Subcutaneous abdominal adipose tissue (tissue), 5 donors: ENCODE data around the gene LAMA5.

Experiments
- H3K27ac ChIP-seq: one replicate; pipeline ENCODE4 v1.7.0; 2013; ENCODE audit warnings: low read depth, mild to moderate bottlenecking, inconsistent platforms, low read length, moderate library complexity
- H3K27me3 ChIP-seq, 5 donors: one replicate each; pipeline ENCODE4 v1.7.0; 2013; ENCODE audit warnings: low read length in 5 of 5, inconsistent platforms in 1 of 5; ENCODE audit not compliant: control insufficient read depth in 5 of 5, insufficient read depth in 4 of 5
- H3K36me3 ChIP-seq, 5 donors: one replicate each; pipeline ENCODE4 v1.7.0; 2013; ENCODE audit warnings: low read length in 5 of 5; ENCODE audit not compliant: control insufficient read depth in 5 of 5, insufficient read depth in 5 of 5
- H3K4me1 ChIP-seq, 5 donors: one replicate each; pipeline ENCODE4 v1.7.0; 2013; ENCODE audit warnings: low read length in 5 of 5, mild to moderate bottlenecking in 3 of 5, moderate library complexity in 1 of 5; ENCODE audit not compliant: control insufficient read depth in 5 of 5, insufficient read depth in 5 of 5
- H3K4me3 ChIP-seq, 5 donors: one replicate each; pipeline ENCODE4 v1.7.0; 2013; ENCODE audit warnings: low read length in 5 of 5, low read depth in 1 of 5
- H3K9ac ChIP-seq, 5 donors: one replicate each; pipeline ENCODE4 v1.7.0; 2013; ENCODE audit warnings: low read length in 5 of 5, mild to moderate bottlenecking in 4 of 5, moderate library complexity in 3 of 5
- H3K9me3 ChIP-seq, 5 donors: one replicate each; pipeline ENCODE4 v1.7.0; 2013; ENCODE audit warnings: low read length in 5 of 5; ENCODE audit not compliant: control insufficient read depth in 5 of 5
- donor health status: healthy.
- donor health status: healthy.
- donor health status: healthy.
- donor health status: healthy.
- donor health status: healthy.

The LAMA5 gene

GRCh38 chr20:62281161-62281933 lies 85.8 kb downstream of the LAMA5 start:
- Histone ChIP-seq H3K4me1 (peaks cover 0 to 31% (median 26%) of the 10 kb centered on the region in 5 donors), H3K9ac (no peak overlapping the region), H3K36me3 (peaks cover 0 to 82% (median 55%) of the 10 kb centered on the region in 5 donors), H3K27me3 (no peaks in the 10 kb centered on the region), H3K27ac (no peak overlapping the region), H3K4me3 (no peak overlapping the region), H3K9me3 (no peaks in the 10 kb centered on the region)

GRCh38 chr20:62280303-62280702 lies 86.8 kb downstream of the LAMA5 start:
- Histone ChIP-seq H3K4me1 (peaks cover 2 to 28% (median 24%) of the 10 kb centered on the region in 5 donors), H3K4me3 (no peak overlapping the region), H3K36me3 (peaks cover 0 to 79% (median 46%) of the 10 kb centered on the region in 5 donors), H3K27ac (no peak overlapping the region), H3K27me3 (no peaks in the 10 kb centered on the region), H3K9ac (no peak overlapping the region), H3K9me3 (no peaks in the 10 kb centered on the region)

- Histone ChIP-seq H3K9me3 (no peaks in the 10 kb centered on the region), H3K36me3 (peaks cover 0 to 77% (median 61%) of the 10 kb centered on the region in 5 donors), H3K27me3 (no peaks in the 10 kb centered on the region), H3K27ac (no peak overlapping the region), H3K4me3 (no peak overlapping the region), H3K9ac (no peak overlapping the region), H3K4me1 (peaks cover 2 to 14% (median 6%) of the 10 kb centered on the region in 5 donors)
Observed at GRCh38 chr20:62277253-62277652, 89.9 kb downstream of the LAMA5 start.

- no peak overlapping the region for H3K27ac ChIP-seq
- peaks cover 2 to 13% (median 6%) of the 10 kb centered on the region in 5 donors for H3K4me1 ChIP-seq
- no peak overlapping the region for H3K9ac ChIP-seq
- peaks cover 0 to 78% (median 60%) of the 10 kb centered on the region in 5 donors for H3K36me3 ChIP-seq
- H3K4me3 ChIP-seq, result no peak overlapping the region
- no peaks in the 10 kb centered on the region for H3K9me3 ChIP-seq
- H3K27me3 ChIP-seq, result no peaks in the 10 kb centered on the region
Observed at GRCh38 chr20:62276439-62276838, 90.7 kb downstream of the LAMA5 start.

- H3K9ac ChIP-seq, result no peak overlapping the region
- H3K9me3 ChIP-seq, result no peaks in the 10 kb centered on the region
- no peaks in the 10 kb centered on the region for H3K27me3 ChIP-seq
- peaks cover 2 to 13% (median 6%) of the 10 kb centered on the region in 5 donors for H3K4me1 ChIP-seq
- no peak overlapping the region for H3K27ac ChIP-seq
- no peak overlapping the region for H3K4me3 ChIP-seq
- peaks cover 0 to 72% (median 53%) of the 10 kb centered on the region in 5 donors for H3K36me3 ChIP-seq
Observed at GRCh38 chr20:62275219-62275618, 91.9 kb downstream of the LAMA5 start.

GRCh38 chr20:62274332-62274950 lies 92.7 kb downstream of the LAMA5 start:
- H3K9me3 ChIP-seq, result no peaks in the 10 kb centered on the region
- H3K9ac ChIP-seq, result no peak overlapping the region
- H3K4me3 ChIP-seq, result no peak overlapping the region
- no peaks in the 10 kb centered on the region for H3K27me3 ChIP-seq
- H3K4me1 ChIP-seq, result peaks cover 2 to 13% (median 6%) of the 10 kb centered on the region in 5 donors
- peaks cover 0 to 66% (median 50%) of the 10 kb centered on the region in 5 donors for H3K36me3 ChIP-seq
- no peak overlapping the region for H3K27ac ChIP-seq

GRCh38 chr20:62273416-62273815 lies 93.7 kb downstream of the LAMA5 start:
- no peaks in the 10 kb centered on the region for H3K9me3 ChIP-seq
- H3K27ac ChIP-seq, result no peak overlapping the region
- H3K9ac ChIP-seq, result no peak overlapping the region
- H3K4me3 ChIP-seq, result no peak overlapping the region
- H3K36me3 ChIP-seq, result peaks cover 0 to 60% (median 44%) of the 10 kb centered on the region in 5 donors
- H3K4me1 ChIP-seq, result peaks cover 2 to 13% (median 6%) of the 10 kb centered on the region in 5 donors
- no peaks in the 10 kb centered on the region for H3K27me3 ChIP-seq

GRCh38 chr20:62272200-62272599 lies 94.9 kb downstream of the LAMA5 start:
- no peaks in the 10 kb centered on the region for H3K9me3 ChIP-seq
- peaks cover 0 to 55% (median 44%) of the 10 kb centered on the region in 5 donors for H3K36me3 ChIP-seq
- peaks cover under 1 to 10% (median 4%) of the 10 kb centered on the region in 5 donors for H3K4me1 ChIP-seq

GRCh38 chr20:62269871-62270270 lies 97.2 kb downstream of the LAMA5 start:
- peaks cover 4 to 63% (median 54%) of the 10 kb centered on the region in 5 donors for H3K36me3 ChIP-seq
- no peak overlapping the region for H3K27ac ChIP-seq
- no peaks in the 10 kb centered on the region for H3K9me3 ChIP-seq

More at GRCh38 chr20:62272200-62272599, 94.9 kb downstream of the LAMA5 start:
- Histone ChIP-seq H3K4me3 (no peak overlapping the region), H3K27me3 (no peaks in the 10 kb centered on the region), H3K9ac (no peak overlapping the region), H3K27ac (no peak overlapping the region)

GRCh38 chr20:62269378-62269777 lies 97.7 kb downstream of the LAMA5 start:
- Histone ChIP-seq H3K27ac (no peak overlapping the region), H3K27me3 (no peaks in the 10 kb centered on the region), H3K36me3 (peaks cover 4 to 64% (median 55%) of the 10 kb centered on the region in 5 donors), H3K9ac (no peak overlapping the region), H3K9me3 (no peaks in the 10 kb centered on the region), H3K4me1 (no peaks in the 10 kb centered on the region), H3K4me3 (no peak overlapping the region)

More at GRCh38 chr20:62269871-62270270, 97.2 kb downstream of the LAMA5 start:
- Histone ChIP-seq H3K4me3 (no peak overlapping the region), H3K9ac (no peak overlapping the region), H3K27me3 (no peaks in the 10 kb centered on the region), H3K4me1 (no peaks in the 10 kb centered on the region)
